ENCODE measurements around the gene ABHD17C. TPM values are rescaled to one million over a fixed set of nuclear protein-coding genes. Genes with fewer than 3 reads are reported as not detected.

The ABHD17C gene
- total and polyA plus RNA-seq, 2 experiments from 2014 or later, result 11.3 to 23.8 TPM

- Histone ChIP-seq H3K9me2 (ENCODE audit: insufficient read depth) (no peaks in the 10 kb centered on the region), H3K4me1 (ENCODE audit: insufficient read depth) (peaks cover 14% of the 10 kb centered on the region), H3K4me2 (peak overlapping the region; percentile 93), H4K20me1 (replicated peaks; ENCODE audit: insufficient read depth) (peaks cover 8% of the 10 kb centered on the region), H3F3A (replicated peaks; ENCODE audit: low read depth) (0 out of 2 replicates have a peak, but pooled peaks cover 4% of the 10 kb centered on the region), H3K4me3 (peak overlapping the region; percentile 85), H2AFZ (peak overlapping the region; percentile 99), H3K36me3 (ENCODE audit: insufficient read depth) (no peaks in the 10 kb centered on the region), H3K27ac (ENCODE audit: low read depth) (no peak overlapping the region), H3K79me2 (replicated peaks; ENCODE audit: insufficient read depth) (peaks cover 28% of the 10 kb centered on the region), H3K27me3 (ENCODE audit: insufficient read depth) (peaks cover 37% of the 10 kb centered on the region)
- DNase-seq (ENCODE audit: low spot score) (no peak), ATAC-seq (no peak)
- no peaks in the 10 kb centered on the region; the same call in 2 of the 3 replicates for H3K36me3 Mint-ChIP-seq (ENCODE audit: low read depth)
- H3K9me3 Mint-ChIP-seq, result no peaks in the 10 kb centered on the region
- peak overlapping the region; percentile 83 for H3K4me3 Mint-ChIP-seq
- peaks cover 15% of the 10 kb centered on the region for H3K27me3 Mint-ChIP-seq (ENCODE audit: insufficient read depth, low read depth, poor library complexity)
- TF ChIP-seq CREB1 (CRISPR knock-in tag; IDR thresholded peaks at IDR 0.05; ENCODE audit: low read depth), result no peak
- no peak for TF ChIP-seq ZNF114 (CRISPR knock-in tag; IDR thresholded peaks at IDR 0.05)
- TF ChIP-seq STAT1 (IDR thresholded peaks at IDR 0.05; ENCODE audit: unreplicated experiment), result no peak
- TF ChIP-seq REST (IDR thresholded peaks at IDR 0.05; ENCODE audit: unreplicated experiment), result no peak
- TF ChIP-seq EZH2 (IDR thresholded peaks at IDR 0.05; ENCODE audit: low read depth, unreplicated experiment), result no peak
- TF ChIP-seq POLR2AphosphoS5 (IDR thresholded peaks at IDR 0.05; ENCODE audit: low read depth), result no peak
- no peak for TF ChIP-seq EZH2phosphoT487 (IDR thresholded peaks at IDR 0.05; ENCODE audit: unreplicated experiment)
- no peak for TF ChIP-seq NANOG (IDR thresholded peaks at IDR 0.05; ENCODE audit: borderline replicate concordance)
- H3K27ac Mint-ChIP-seq, result no peak overlapping the region
- peaks cover 24% of the 10 kb centered on the region for H3K4me1 Mint-ChIP-seq
Measured at GRCh38 chr15:80693682-80694610, 1.2 kb upstream of the ABHD17C start.

GRCh38 chr15:80694611-80695098 is 455 bp upstream of the ABHD17C start:
- no peaks in the 10 kb centered on the region for H3K9me3 Mint-ChIP-seq
- H3K27me3 ChIP-seq (ENCODE audit: insufficient read depth), result peaks cover 37% of the 10 kb centered on the region
- H4K20me1 ChIP-seq (replicated peaks; ENCODE audit: insufficient read depth), result peaks cover 8% of the 10 kb centered on the region
- TF ChIP-seq CTCF (conservative IDR thresholded peaks at IDR 0.05; ENCODE audit: low read depth in 2 of 2), result no peak
- no peak for TF ChIP-seq EZH2phosphoT487 (IDR thresholded peaks at IDR 0.05; ENCODE audit: unreplicated experiment)
- TF ChIP-seq ZNF114 (CRISPR knock-in tag; IDR thresholded peaks at IDR 0.05), result no peak
- no peak for TF ChIP-seq JUNB (IDR thresholded peaks at IDR 0.05; ENCODE audit: unreplicated experiment)
- TF ChIP-seq REST (IDR thresholded peaks at IDR 0.05; ENCODE audit: unreplicated experiment), result no peak
- H3K27ac Mint-ChIP-seq, result no peak overlapping the region
- H2AFZ ChIP-seq, result peak overlapping the region; percentile 99
- H3K4me1 Mint-ChIP-seq, result peaks cover 22% of the 10 kb centered on the region
- peak overlapping the region; percentile 83 for H3K4me3 Mint-ChIP-seq
- H3K27ac ChIP-seq (ENCODE audit: low read depth), result no peak overlapping the region
- H3K27me3 Mint-ChIP-seq (ENCODE audit: insufficient read depth, low read depth, poor library complexity), result peaks cover 15% of the 10 kb centered on the region
- DNase-seq (ENCODE audit: low spot score) (peak; percentile 59), ATAC-seq (peak; percentile 47)
- no peaks in the 10 kb centered on the region for H3K9me2 ChIP-seq (ENCODE audit: insufficient read depth)
- H3K36me3 ChIP-seq (ENCODE audit: insufficient read depth), result no peaks in the 10 kb centered on the region
- H3K36me3 Mint-ChIP-seq (ENCODE audit: low read depth), result no peaks in the 10 kb centered on the region; the same call in 2 of the 3 replicates
- H3K4me3 ChIP-seq, result peak overlapping the region; percentile 85
- H3K4me1 ChIP-seq (ENCODE audit: insufficient read depth), result peaks cover 14% of the 10 kb centered on the region
- 0 out of 2 replicates have a peak, but pooled peaks cover 4% of the 10 kb centered on the region for H3F3A ChIP-seq (replicated peaks; ENCODE audit: low read depth)
- peak overlapping the region; percentile 93 for H3K4me2 ChIP-seq
- H3K79me2 ChIP-seq (replicated peaks; ENCODE audit: insufficient read depth), result peaks cover 35% of the 10 kb centered on the region
